ENCODE measurements around the gene CDH4.

The CDH4 gene

DNA sequence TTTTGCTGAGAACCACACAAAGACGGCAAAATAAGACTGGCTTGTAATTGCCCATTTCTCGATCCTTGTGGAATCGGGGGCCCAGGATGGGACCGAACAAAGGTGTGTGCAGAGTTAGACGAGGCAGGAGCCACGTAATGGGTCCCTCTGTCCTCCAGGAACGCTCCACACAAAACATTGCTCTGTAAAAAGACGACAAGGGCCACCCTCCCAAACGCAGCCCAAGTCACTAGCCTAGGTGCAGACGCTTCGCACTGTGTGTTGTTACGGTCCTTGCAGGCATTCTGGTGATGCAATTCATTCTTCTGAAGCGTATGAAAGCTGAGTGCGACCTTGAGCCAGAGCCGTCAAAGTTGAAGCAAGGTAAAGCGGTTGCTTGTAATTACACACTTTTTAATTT is 450.2 kb downstream of the CDH4 start:
- DNase-seq: no peak
- Histone ChIP-seq H3K27ac (ENCODE audit: low read depth, low read length) (no peak overlapping the region), H3K4me2 (ENCODE audit: low read length) (no peak overlapping the region), H3K79me2 (ENCODE audit: control insufficient read depth, insufficient read depth, low read length, poor library complexity) (no peaks in the 10 kb centered on the region), H4K91ac (ENCODE audit: low read depth, low read length) (no peak overlapping the region), H3K4me1 (ENCODE audit: control insufficient read depth in 1 of 2, insufficient read depth in 2 of 2, low read length in 2 of 2) (peaks cover 0 to 10% of the 10 kb centered on the region in 2 experiments), H3K79me1 (ENCODE audit: low read length) (no peaks in the 10 kb centered on the region), H3K4ac (ENCODE audit: low read depth, low read length) (no peak overlapping the region), H3K4me3 (ENCODE audit: low read depth, low read length) (no peak overlapping the region), H2AFZ (ENCODE audit: insufficient read depth, low read length, poor library complexity) (no peak overlapping the region), H2AK5ac (ENCODE audit: low read length) (no peak overlapping the region), H3K23ac (ENCODE audit: low read length) (no peak overlapping the region), H4K12ac (ENCODE audit: low read depth, low read length) (no peak overlapping the region), H3K9me3 (ENCODE audit: insufficient read depth, low read depth, low read length) (peaks cover 6% of the 10 kb centered on the region), H2BK120ac (ENCODE audit: insufficient read depth, low read length, poor library complexity) (no peak overlapping the region), H3K18ac (ENCODE audit: low read length) (no peak overlapping the region), H2BK5ac (ENCODE audit: low read depth, low read length, poor library complexity) (no peak overlapping the region), H3K36me3 (ENCODE audit: control insufficient read depth in 1 of 2, insufficient read depth in 2 of 2, low read length in 2 of 2) (no peaks in the 10 kb centered on the region), H3K14ac (ENCODE audit: low read length) (no peak overlapping the region), H3K27me3 (ENCODE audit: insufficient read depth, low read length) (no peaks in the 10 kb centered on the region), H2BK12ac (ENCODE audit: low read length) (no peak overlapping the region), H4K8ac (ENCODE audit: low read depth, low read length) (no peak overlapping the region), H3K9ac (ENCODE audit: low read length) (no peak overlapping the region)
- no CpG with 5 or more reads among the region's 16 CpGs for WGBS (ENCODE audit: extremely low coverage, insufficient coverage, insufficient read length)

DNA sequence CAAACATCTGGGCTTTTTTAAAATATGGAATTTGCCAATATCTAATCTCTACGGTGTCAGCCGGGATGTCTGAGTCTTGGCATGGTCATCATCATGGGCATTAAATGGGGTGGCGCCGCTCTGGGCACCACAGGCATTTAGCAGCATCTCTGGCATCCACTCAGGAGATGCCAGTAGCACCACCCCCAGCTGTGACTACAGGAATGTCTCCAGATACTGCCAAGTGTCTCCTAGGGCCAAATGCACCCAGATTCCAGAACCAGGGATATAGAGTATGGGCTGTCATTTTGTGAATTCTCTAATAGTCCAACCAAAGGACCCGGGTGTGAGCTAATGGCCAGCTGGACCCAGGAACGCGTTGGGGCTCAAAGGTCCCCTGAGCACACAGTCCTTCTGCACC is 452.6 kb downstream of the CDH4 start:
- WGBS (ENCODE audit: extremely low coverage, insufficient coverage, insufficient read length): no CpG with 5 or more reads among the region's 7 CpGs

DNA sequence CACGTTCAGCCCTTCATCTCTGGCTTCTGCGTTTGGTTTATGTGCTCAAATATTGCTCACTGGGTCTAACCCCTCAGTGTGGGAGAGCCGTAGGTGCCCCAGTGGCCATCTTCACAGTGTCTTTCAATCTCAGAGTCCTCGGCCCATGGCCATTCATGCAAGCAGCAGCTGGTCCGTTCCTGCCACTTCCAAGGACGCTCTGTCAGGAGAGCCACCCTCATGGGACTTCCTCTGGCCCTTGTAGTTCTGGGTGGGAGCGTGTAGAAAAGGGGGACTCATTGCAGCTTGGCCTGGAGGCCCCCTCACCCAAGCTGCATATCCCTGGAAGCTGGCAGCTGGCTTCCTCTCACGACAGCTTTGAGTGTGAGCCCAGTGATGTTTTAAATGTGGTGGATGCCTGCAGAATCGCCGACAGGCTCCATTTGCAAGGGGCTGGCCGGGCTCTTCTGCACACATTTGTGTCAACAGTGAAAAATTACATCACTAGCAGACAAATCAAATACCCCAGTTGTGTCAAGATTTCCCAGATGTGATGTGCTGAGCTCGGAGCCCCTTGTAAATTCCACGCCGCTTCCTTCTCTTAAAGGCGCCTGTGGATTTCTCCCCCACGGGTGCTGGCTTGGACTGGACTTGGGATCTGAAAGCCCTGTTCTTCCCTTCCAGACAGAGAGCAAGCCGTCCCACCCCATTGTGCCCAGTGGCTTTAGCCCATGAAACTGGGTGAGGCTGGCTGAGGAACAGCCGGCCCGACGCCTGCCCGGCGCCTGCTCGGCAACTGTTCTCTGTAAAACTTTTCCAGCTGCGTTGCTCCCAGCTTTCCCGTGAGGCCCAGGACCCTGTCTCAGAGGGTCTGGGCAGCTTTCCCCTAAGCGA is 453.6 kb downstream of the CDH4 start:
- no peak overlapping the region for H3K4me3 ChIP-seq (ENCODE audit: low read depth, low read length)
- no peak overlapping the region for H2AK5ac ChIP-seq (ENCODE audit: low read length)
- H2BK12ac ChIP-seq (ENCODE audit: low read length): no peak overlapping the region
- H3K9ac ChIP-seq (ENCODE audit: low read length): no peak overlapping the region
- no peak overlapping the region for H3K4ac ChIP-seq (ENCODE audit: low read depth, low read length)
- H2BK120ac ChIP-seq (ENCODE audit: insufficient read depth, low read length, poor library complexity): no peak overlapping the region
- no peaks in the 10 kb centered on the region for H3K79me1 ChIP-seq (ENCODE audit: low read length)
- H3K79me2 ChIP-seq (ENCODE audit: control insufficient read depth, insufficient read depth, low read length, poor library complexity): no peaks in the 10 kb centered on the region
- H3K18ac ChIP-seq (ENCODE audit: low read length): no peak overlapping the region
- H3K36me3 ChIP-seq (ENCODE audit: control insufficient read depth in 1 of 2, insufficient read depth in 2 of 2, low read length in 2 of 2): no peaks in the 10 kb centered on the region
- no peak overlapping the region for H3K4me2 ChIP-seq (ENCODE audit: low read length)
- H3K27me3 ChIP-seq (ENCODE audit: insufficient read depth, low read length): no peaks in the 10 kb centered on the region
- no peaks in the 10 kb centered on the region for H3K4me1 ChIP-seq (ENCODE audit: control insufficient read depth in 1 of 2, insufficient read depth in 2 of 2, low read length in 2 of 2)
- H2AFZ ChIP-seq (ENCODE audit: insufficient read depth, low read length, poor library complexity): no peak overlapping the region
- H3K14ac ChIP-seq (ENCODE audit: low read length): no peak overlapping the region
- H3K9me3 ChIP-seq (ENCODE audit: insufficient read depth, low read depth, low read length): peaks cover 9% of the 10 kb centered on the region
- H3K27ac ChIP-seq (ENCODE audit: low read depth, low read length): no peak overlapping the region
- H3K23ac ChIP-seq (ENCODE audit: low read length): no peak overlapping the region
- DNase-seq: no peak
- no peak overlapping the region for H4K8ac ChIP-seq (ENCODE audit: low read depth, low read length)
- no peak overlapping the region for H2BK5ac ChIP-seq (ENCODE audit: low read depth, low read length, poor library complexity)
- no CpG with 5 or more reads among the region's 26 CpGs for WGBS (ENCODE audit: extremely low coverage, insufficient coverage, insufficient read length)
- no peak overlapping the region for H4K91ac ChIP-seq (ENCODE audit: low read depth, low read length)
- H4K12ac ChIP-seq (ENCODE audit: low read depth, low read length): no peak overlapping the region

More for the DNA sequence above, 452.6 kb downstream of the CDH4 start:
- Histone ChIP-seq H4K91ac (ENCODE audit: low read depth, low read length) (no peak overlapping the region), H3K9me3 (ENCODE audit: insufficient read depth, low read depth, low read length) (peaks cover 7% of the 10 kb centered on the region), H4K12ac (ENCODE audit: low read depth, low read length) (no peak overlapping the region), H3K18ac (ENCODE audit: low read length) (no peak overlapping the region), H3K23ac (ENCODE audit: low read length) (no peak overlapping the region), H3K4me2 (ENCODE audit: low read length) (no peak overlapping the region), H3K4me3 (ENCODE audit: low read depth, low read length) (no peak overlapping the region), H3K4ac (ENCODE audit: low read depth, low read length) (no peak overlapping the region), H3K4me1 (ENCODE audit: control insufficient read depth in 1 of 2, insufficient read depth in 2 of 2, low read length in 2 of 2) (peaks cover 0 to 5% of the 10 kb centered on the region in 2 experiments), H2AFZ (ENCODE audit: insufficient read depth, low read length, poor library complexity) (no peak overlapping the region), H2BK5ac (ENCODE audit: low read depth, low read length, poor library complexity) (no peak overlapping the region), H2AK5ac (ENCODE audit: low read length) (no peak overlapping the region), H3K14ac (ENCODE audit: low read length) (no peak overlapping the region), H3K9ac (ENCODE audit: low read length) (no peak overlapping the region), H2BK120ac (ENCODE audit: insufficient read depth, low read length, poor library complexity) (no peak overlapping the region), H3K27ac (ENCODE audit: low read depth, low read length) (no peak overlapping the region), H3K79me1 (ENCODE audit: low read length) (no peaks in the 10 kb centered on the region), H3K27me3 (ENCODE audit: insufficient read depth, low read length) (no peaks in the 10 kb centered on the region), H3K79me2 (ENCODE audit: control insufficient read depth, insufficient read depth, low read length, poor library complexity) (no peaks in the 10 kb centered on the region), H4K8ac (ENCODE audit: low read depth, low read length) (no peak overlapping the region), H2BK12ac (ENCODE audit: low read length) (no peak overlapping the region), H3K36me3 (ENCODE audit: control insufficient read depth in 1 of 2, insufficient read depth in 2 of 2, low read length in 2 of 2) (no peaks in the 10 kb centered on the region)
- DNase-seq: no peak

DNA sequence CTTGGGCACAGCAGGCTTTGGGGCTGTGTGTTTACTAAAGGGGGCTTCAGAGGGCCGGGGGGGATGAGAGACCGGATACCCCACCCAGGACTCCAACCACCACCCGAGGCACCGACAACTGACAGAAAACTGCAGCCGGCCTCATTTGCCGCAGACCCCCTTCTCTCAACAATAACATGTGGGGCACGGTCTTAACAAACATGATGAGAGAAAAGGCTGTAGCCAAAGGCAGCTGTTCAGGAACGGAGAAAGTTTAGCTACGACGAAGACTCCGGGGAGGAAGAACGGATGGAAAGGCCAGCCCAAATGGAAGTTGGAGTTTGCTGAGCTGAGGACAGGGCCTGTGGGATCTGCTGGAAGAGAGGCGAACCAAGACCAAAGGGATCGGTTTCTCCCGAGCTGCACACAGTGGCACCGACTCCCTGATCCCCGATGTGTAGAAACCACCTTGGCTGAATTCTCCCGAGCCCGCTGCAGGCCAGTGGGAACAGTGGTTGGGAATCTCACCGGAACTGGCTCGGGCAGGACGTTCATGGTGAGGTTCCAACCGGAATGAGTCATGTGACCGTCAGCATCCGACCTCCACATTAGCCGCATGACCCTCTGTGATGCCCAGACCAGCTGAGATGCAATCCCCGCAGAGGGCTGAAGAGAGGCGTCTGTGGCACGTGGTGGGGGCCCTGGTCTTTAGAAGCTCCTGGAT is 454.3 kb downstream of the CDH4 start:
- H3K9me3 ChIP-seq (ENCODE audit: insufficient read depth, low read depth, low read length): peaks cover 9% of the 10 kb centered on the region
- H3K23ac ChIP-seq (ENCODE audit: low read length): no peak overlapping the region
- no peak overlapping the region for H4K91ac ChIP-seq (ENCODE audit: low read depth, low read length)
- no peak overlapping the region for H3K4me3 ChIP-seq (ENCODE audit: low read depth, low read length)
- H3K9ac ChIP-seq (ENCODE audit: low read length): no peak overlapping the region
- no peaks in the 10 kb centered on the region for H3K79me2 ChIP-seq (ENCODE audit: control insufficient read depth, insufficient read depth, low read length, poor library complexity)
- no peaks in the 10 kb centered on the region for H3K27me3 ChIP-seq (ENCODE audit: insufficient read depth, low read length)
- H2AFZ ChIP-seq (ENCODE audit: insufficient read depth, low read length, poor library complexity): no peak overlapping the region
- no peak overlapping the region for H4K8ac ChIP-seq (ENCODE audit: low read depth, low read length)
- DNase-seq: no peak
- no peak overlapping the region for H4K12ac ChIP-seq (ENCODE audit: low read depth, low read length)
- WGBS (ENCODE audit: extremely low coverage, insufficient coverage, insufficient read length): no CpG with 5 or more reads among the region's 29 CpGs
- no peak overlapping the region for H3K4ac ChIP-seq (ENCODE audit: low read depth, low read length)
- H2BK120ac ChIP-seq (ENCODE audit: insufficient read depth, low read length, poor library complexity): no peak overlapping the region
- H2AK5ac ChIP-seq (ENCODE audit: low read length): no peak overlapping the region
- no peaks in the 10 kb centered on the region for H3K79me1 ChIP-seq (ENCODE audit: low read length)
- H3K27ac ChIP-seq (ENCODE audit: low read depth, low read length): no peak overlapping the region
- H3K36me3 ChIP-seq (ENCODE audit: control insufficient read depth in 1 of 2, insufficient read depth in 2 of 2, low read length in 2 of 2): no peaks in the 10 kb centered on the region
- H2BK12ac ChIP-seq (ENCODE audit: low read length): no peak overlapping the region
- H2BK5ac ChIP-seq (ENCODE audit: low read depth, low read length, poor library complexity): no peak overlapping the region
- H3K18ac ChIP-seq (ENCODE audit: low read length): no peak overlapping the region
- H3K4me2 ChIP-seq (ENCODE audit: low read length): no peak overlapping the region
- no peaks in the 10 kb centered on the region for H3K4me1 ChIP-seq (ENCODE audit: control insufficient read depth in 1 of 2, insufficient read depth in 2 of 2, low read length in 2 of 2)
- H3K14ac ChIP-seq (ENCODE audit: low read length): no peak overlapping the region
